OCI-LY3 (cell line): ENCODE results near the gene ZNF680.

Experiments used
- CTCF ChIP-seq: fragments of 200-600, 300-600 bp; sonication (generic); IDR thresholded peaks from 2 replicates; pipeline ENCODE4 v1.5.1; 2014; ENCODE audit warnings: antibody characterized with exemption, low read length, low read depth
- EZH2phosphoT487 ChIP-seq: fragments of 200-600 bp; shearing (Covaris generic); IDR thresholded peaks from 2 replicates; pipeline ENCODE4 v1.6.1; 2018; ENCODE audit warnings: antibody characterized with exemption, mixed run types, low read depth

GRCh38 chr7:64603271-64603670 lies 40.4 kb upstream of the ZNF680 start:
- TF ChIP-seq CTCF, result no peak
- TF ChIP-seq EZH2phosphoT487, result no peak
